Neuronal stem cell (in vitro differentiated cells): Measurements from ENCODE around the gene NR3C2.

Experiments
- DNase-seq: peaks from one replicate; pipeline ENCODE4 v3.0.0-alpha.2; 2013; ENCODE audit warnings: low spot score
- H2AFZ ChIP-seq: one replicate; pipeline ENCODE4 v1.6.1; 2013; ENCODE audit warnings: mild to moderate bottlenecking, low read length, inconsistent platforms
- H2AK5ac ChIP-seq: 2 replicates; pipeline ENCODE4 v1.6.1; 2013; ENCODE audit warnings: low read depth, mild to moderate bottlenecking, inconsistent platforms, low read length, moderate library complexity, mixed read lengths
- H2BK120ac ChIP-seq: 2 replicates; pipeline ENCODE4 v1.6.1; 2013; ENCODE audit warnings: low read depth, mild to moderate bottlenecking, inconsistent platforms, low read length, moderate library complexity, mixed read lengths
- H2BK12ac ChIP-seq: one replicate; pipeline ENCODE4 v1.6.1; 2013; ENCODE audit warnings: low read length, inconsistent platforms
- H2BK15ac ChIP-seq: 2 replicates; pipeline ENCODE4 v1.6.1; 2013; ENCODE audit warnings: mild to moderate bottlenecking, low read length, inconsistent platforms, mixed read lengths
- H2BK5ac ChIP-seq: one replicate; pipeline ENCODE4 v1.6.1; 2013; ENCODE audit warnings: inconsistent platforms, mild to moderate bottlenecking, low read length, moderate library complexity
- H3K14ac ChIP-seq: one replicate; pipeline ENCODE4 v1.6.1; 2013; ENCODE audit warnings: low read length, inconsistent platforms
- H3K18ac ChIP-seq: 2 replicates; pipeline ENCODE4 v1.6.1; 2013; ENCODE audit warnings: low read length, inconsistent platforms
- H3K23ac ChIP-seq: 2 replicates; pipeline ENCODE4 v1.6.1; 2013; ENCODE audit warnings: low read depth, mild to moderate bottlenecking, mixed read lengths, low read length, inconsistent platforms; ENCODE audit not compliant: poor library complexity
- H3K27ac ChIP-seq: replicated peaks from 3 replicates; pipeline ENCODE4 v1.5.1; 2013; ENCODE audit warnings: low read length, inconsistent platforms
- H3K27me3 ChIP-seq, 3 experiments: 2 replicates each; pipeline ENCODE4 v1.6.1; 2013; ENCODE audit warnings: low read length in 3 of 3, mild to moderate bottlenecking in 2 of 3, inconsistent platforms in 1 of 3, low read depth in 1 of 3, mixed read lengths in 1 of 3, moderate library complexity in 1 of 3; ENCODE audit not compliant: control insufficient read depth in 3 of 3, insufficient read depth in 3 of 3
- H3K36me3 ChIP-seq, 2 donors: replicated peaks in 1 of 2; 2 replicates each; pipeline ENCODE4 v1.6.1; 2013; ENCODE audit warnings: low read length in 2 of 2; ENCODE audit not compliant: control insufficient read depth in 2 of 2, insufficient read depth in 2 of 2
- H3K4ac ChIP-seq: 2 replicates; pipeline ENCODE4 v1.6.1; 2013; ENCODE audit warnings: inconsistent platforms, mild to moderate bottlenecking, low read length, moderate library complexity
- H3K4me1 ChIP-seq, 2 donors: 1 replicate in 1 of 2; 2 replicates in 1 of 2; pipeline ENCODE4 v1.6.1; 2013; ENCODE audit warnings: low read length in 2 of 2, low read depth in 1 of 2; ENCODE audit not compliant: control insufficient read depth in 2 of 2, insufficient read depth in 1 of 2
- H3K4me2 ChIP-seq: one replicate; pipeline ENCODE4 v1.6.1; 2013; ENCODE audit warnings: mild to moderate bottlenecking, low read length, inconsistent platforms; ENCODE audit not compliant: insufficient read depth, poor library complexity, severe bottlenecking
- H3K4me3 ChIP-seq, 2 donors: 2 replicates each; pipeline ENCODE4 v1.5.1; 2013; ENCODE audit warnings: low read length in 2 of 2, mild to moderate bottlenecking in 2 of 2, inconsistent platforms in 1 of 2, moderate library complexity in 1 of 2
- H3K79me1 ChIP-seq: one replicate; pipeline ENCODE4 v1.6.1; 2013; ENCODE audit warnings: low read depth, mild to moderate bottlenecking, inconsistent platforms, low read length, moderate library complexity
- H3K9ac ChIP-seq: one replicate; pipeline ENCODE4 v1.6.1; 2013; ENCODE audit warnings: mild to moderate bottlenecking, low read depth, low read length, inconsistent platforms; ENCODE audit not compliant: poor library complexity
- H3K9me3 ChIP-seq, 2 donors: replicated peaks in 1 of 2; 2 replicates each; pipeline versions ENCODE3 to v1.6.1; 2013; ENCODE audit warnings: low read length in 2 of 2, mild to moderate bottlenecking in 2 of 2, inconsistent platforms in 1 of 2, low read depth in 1 of 2, mixed read lengths in 1 of 2, moderate library complexity in 1 of 2; ENCODE audit not compliant: control insufficient read depth in 2 of 2, insufficient read depth in 1 of 2
- H4K8ac ChIP-seq: one replicate; pipeline ENCODE4 v1.6.1; 2013; ENCODE audit warnings: low read depth, mild to moderate bottlenecking, inconsistent platforms, low read length, moderate library complexity
- H4K91ac ChIP-seq: one replicate; pipeline ENCODE4 v1.6.1; 2013; ENCODE audit warnings: low read length, low read depth, mild to moderate bottlenecking, inconsistent platforms; ENCODE audit not compliant: poor library complexity
- whole genome bisulfite sequencing, 2 donors: extraction: QIAGEN DNeasy Blood & Tissue Kit; methylation state at CpG; one replicate each; pipeline ENCODE4 v1.1.7; 2013; ENCODE audit warnings: missing lambda C conversion rate in 2 of 2, mixed read lengths in 1 of 2; ENCODE audit not compliant: insufficient read length in 2 of 2, insufficient replicate concordance in 1 of 2; ENCODE audit errors: extremely low coverage in 2 of 2; 5-methylcytosine and 5-hydroxymethylcytosine counted together

Gene NR3C2

DNA sequence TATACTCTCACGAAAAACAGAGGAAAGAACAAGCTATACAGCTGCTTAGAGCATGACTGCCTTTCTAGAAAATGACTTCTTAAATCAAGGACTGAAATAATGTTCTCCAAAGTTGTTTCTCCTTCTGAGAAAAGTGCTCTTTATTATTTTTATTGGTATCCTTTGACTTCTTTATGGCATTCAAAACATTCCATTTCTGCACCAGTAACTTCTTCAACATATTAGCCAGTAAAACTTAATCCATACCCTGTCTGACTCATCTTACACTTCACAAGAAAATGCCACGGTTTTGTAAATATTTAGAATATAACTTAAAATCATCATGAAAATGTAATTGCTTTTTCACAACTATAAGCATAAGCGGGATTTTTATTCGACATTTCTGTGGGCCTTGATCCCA lies 180.4 kb downstream of the NR3C2 start:
- no peak overlapping the region for H2BK5ac ChIP-seq
- no peak overlapping the region for H3K4me3 ChIP-seq
- H2AFZ ChIP-seq = no peak overlapping the region
- no peaks in the 10 kb centered on the region for H3K9me3 ChIP-seq
- no peak overlapping the region for H2BK15ac ChIP-seq
- no CpG with 5 or more reads among the region's 4 CpGs for WGBS, 2 donors
- H3K27me3 ChIP-seq = no peaks in the 10 kb centered on the region
- H3K4ac ChIP-seq = no peak overlapping the region
- H3K14ac ChIP-seq = no peak overlapping the region
- H2BK12ac ChIP-seq = no peak overlapping the region
- no peaks in the 10 kb centered on the region for H3K4me1 ChIP-seq
- H4K91ac ChIP-seq = no peak overlapping the region
- no peaks in the 10 kb centered on the region for H3K79me1 ChIP-seq
- no peak for DNase-seq
- no peak overlapping the region for H2BK120ac ChIP-seq
- no peak overlapping the region for H3K18ac ChIP-seq
- H4K8ac ChIP-seq = no peak overlapping the region
- H2AK5ac ChIP-seq = no peak overlapping the region
- H3K4me2 ChIP-seq = no peak overlapping the region
- no peaks in the 10 kb centered on the region for H3K36me3 ChIP-seq
- no peak overlapping the region for H3K23ac ChIP-seq
- H3K9ac ChIP-seq = no peak overlapping the region
- H3K27ac ChIP-seq = no peak overlapping the region

DNA sequence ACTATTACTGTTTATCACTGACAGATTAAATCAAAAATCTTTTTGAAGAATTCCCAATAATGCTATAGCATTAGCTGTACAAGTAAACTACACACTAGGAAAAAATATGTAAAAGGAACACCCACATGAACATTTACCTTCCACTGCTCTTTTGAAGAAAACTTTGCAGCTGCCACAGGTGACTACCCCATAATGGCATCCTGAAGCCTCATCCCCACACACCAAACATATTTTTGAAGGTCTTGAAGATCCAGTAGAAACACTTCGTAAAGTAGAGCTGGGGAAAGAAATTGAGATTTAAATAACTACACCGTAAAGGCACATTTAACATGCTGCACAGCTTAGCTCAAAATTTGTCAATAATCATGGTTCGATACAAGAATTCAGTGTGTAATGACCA lies 182.4 kb downstream of the NR3C2 start:
- H3K18ac ChIP-seq = no peak overlapping the region
- DNase-seq = no peak
- no peak overlapping the region for H2BK120ac ChIP-seq
- no peaks in the 10 kb centered on the region for H3K27me3 ChIP-seq
- H3K14ac ChIP-seq = no peak overlapping the region
- no peak overlapping the region for H3K23ac ChIP-seq
- no peak overlapping the region for H3K4me2 ChIP-seq
- no peaks in the 10 kb centered on the region for H3K4me1 ChIP-seq
- no peak overlapping the region for H2AFZ ChIP-seq
- no peaks in the 10 kb centered on the region for H3K36me3 ChIP-seq
- no peak overlapping the region for H2BK15ac ChIP-seq
- no peak overlapping the region for H3K4ac ChIP-seq
- H3K4me3 ChIP-seq = no peak overlapping the region
- H3K27ac ChIP-seq = no peak overlapping the region
- no peak overlapping the region for H3K9ac ChIP-seq
- H4K8ac ChIP-seq = no peak overlapping the region
- no CpG with 5 or more reads among the region's 3 CpGs for WGBS, 2 donors
- H2BK5ac ChIP-seq = no peak overlapping the region
- no peak overlapping the region for H2AK5ac ChIP-seq
- H3K9me3 ChIP-seq = no peaks in the 10 kb centered on the region
- H2BK12ac ChIP-seq = no peak overlapping the region
- H4K91ac ChIP-seq = no peak overlapping the region
- H3K79me1 ChIP-seq = no peaks in the 10 kb centered on the region

DNA sequence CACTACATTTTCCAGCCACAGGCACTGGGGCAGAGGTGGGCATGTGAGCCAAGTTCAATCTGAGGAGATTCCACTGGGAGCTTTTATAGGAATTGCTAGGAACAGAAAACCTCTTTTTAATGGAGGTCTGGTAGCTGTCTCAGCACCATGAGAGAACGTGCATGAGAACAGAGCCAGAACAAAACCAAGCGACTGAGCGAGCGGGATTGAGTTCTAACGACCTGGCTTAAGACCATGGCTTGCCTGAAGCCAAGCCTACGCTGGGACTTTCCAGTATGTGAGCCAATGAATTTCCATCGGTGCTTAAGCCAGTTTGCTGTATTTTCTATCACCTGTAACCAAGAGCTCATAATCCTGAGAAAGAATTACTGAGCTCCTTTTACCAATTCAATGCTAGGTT lies 183.7 kb downstream of the NR3C2 start:
- no peak overlapping the region for H2AK5ac ChIP-seq

DNA sequence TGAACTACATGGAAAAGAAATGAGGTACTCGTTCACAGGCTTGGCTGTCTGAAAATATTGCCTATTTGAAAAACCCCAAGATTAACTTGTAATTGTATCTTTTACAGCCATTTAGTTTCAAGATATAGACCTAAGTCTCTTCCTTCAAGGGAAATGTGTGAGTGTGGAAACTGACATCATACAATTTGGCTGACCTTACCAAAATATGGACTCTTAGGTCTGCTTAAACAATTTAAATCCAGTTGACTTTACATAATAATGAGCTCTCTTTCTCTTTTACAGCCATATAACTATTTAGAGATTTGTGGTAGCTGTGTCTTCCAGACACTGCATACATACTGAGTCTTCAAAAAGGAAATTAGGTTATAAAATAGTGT lies 186.9 kb downstream of the NR3C2 start:
- Histone ChIP-seq H2BK15ac (no peak overlapping the region), H2AK5ac (no peak overlapping the region), H3K79me1 (no peaks in the 10 kb centered on the region), H4K8ac (no peak overlapping the region), H3K9ac (no peak overlapping the region), H2BK5ac (no peak overlapping the region), H3K4me1 (no peaks in the 10 kb centered on the region), H3K4ac (no peak overlapping the region), H4K91ac (no peak overlapping the region), H3K18ac (no peak overlapping the region), H3K14ac (no peak overlapping the region), H3K9me3 (no peaks in the 10 kb centered on the region), H3K23ac (no peak overlapping the region), H3K27me3 (no peaks in the 10 kb centered on the region), H3K27ac (no peak overlapping the region), H3K36me3 (no peaks in the 10 kb centered on the region), H3K4me2 (no peak overlapping the region), H2AFZ (no peak overlapping the region), H2BK12ac (no peak overlapping the region), H2BK120ac (no peak overlapping the region), H3K4me3 (no peak overlapping the region)
- DNase-seq = no peak
- no CpG with 5 or more reads among the region's 1 CpG for WGBS, 2 donors

More for the DNA sequence above, 183.7 kb downstream of the NR3C2 start:
- no CpG with 5 or more reads among the region's 7 CpGs for WGBS, 2 donors
- H2BK120ac ChIP-seq = no peak overlapping the region
- no peak for DNase-seq
- no peak overlapping the region for H2BK12ac ChIP-seq
- no peak overlapping the region for H3K4me2 ChIP-seq
- no peak overlapping the region for H3K9ac ChIP-seq
- no peak overlapping the region for H4K91ac ChIP-seq
- H3K23ac ChIP-seq = no peak overlapping the region
- no peak overlapping the region for H3K4ac ChIP-seq
- no peak overlapping the region for H2AFZ ChIP-seq
- H3K9me3 ChIP-seq = no peaks in the 10 kb centered on the region
- H3K27me3 ChIP-seq = no peaks in the 10 kb centered on the region
- H3K4me1 ChIP-seq = no peaks in the 10 kb centered on the region
- no peak overlapping the region for H2BK5ac ChIP-seq
- H3K79me1 ChIP-seq = no peaks in the 10 kb centered on the region
- H3K4me3 ChIP-seq = no peak overlapping the region
- H3K36me3 ChIP-seq = no peaks in the 10 kb centered on the region
- H3K27ac ChIP-seq = no peak overlapping the region
- H3K14ac ChIP-seq = no peak overlapping the region
- no peak overlapping the region for H4K8ac ChIP-seq
- H3K18ac ChIP-seq = no peak overlapping the region
- no peak overlapping the region for H2BK15ac ChIP-seq
